ENCODE results near the gene SLC27A6.

Gene SLC27A6

DNA sequence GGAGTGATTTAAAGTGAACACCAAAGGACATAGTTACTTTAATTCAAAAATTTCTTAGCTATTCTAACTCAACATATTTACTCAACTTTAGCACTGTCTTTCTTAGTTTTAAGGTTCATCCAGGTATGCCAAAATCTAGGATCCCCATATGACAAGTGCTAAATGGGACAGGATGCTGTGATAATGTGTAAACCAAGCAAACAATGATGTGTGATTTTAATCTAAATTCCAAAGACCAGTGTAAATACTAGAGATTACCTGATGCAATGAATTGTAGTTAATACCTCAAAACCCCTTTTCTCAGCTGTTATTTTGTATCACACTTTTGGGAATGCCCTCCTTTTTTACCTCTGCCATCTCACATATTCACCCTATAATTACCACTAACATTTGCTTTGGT is 102.5 kb downstream of the SLC27A6 start:
- H3K27ac Mint-ChIP-seq, result no peak overlapping the region
- no peaks in the 10 kb centered on the region for H3K4me1 Mint-ChIP-seq (ENCODE audit: low read depth)

DNA sequence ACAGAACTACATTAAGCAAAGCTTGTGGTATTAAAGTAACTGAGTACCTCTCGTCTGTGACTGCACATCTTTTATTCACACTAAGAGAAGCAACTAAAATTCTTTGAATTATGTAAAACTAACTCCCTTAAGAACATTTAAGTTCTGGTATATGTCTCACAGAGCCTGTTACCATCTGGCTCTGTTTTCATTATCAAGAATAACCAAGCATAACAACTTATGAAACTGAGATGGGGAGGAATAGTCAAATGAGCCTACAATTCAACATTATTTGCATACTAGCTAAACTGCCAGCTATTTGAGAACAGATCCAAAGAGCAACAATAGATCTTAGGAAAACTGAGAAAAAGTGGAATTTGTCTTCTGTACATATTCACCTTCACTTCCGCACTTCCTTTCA is 104.0 kb downstream of the SLC27A6 start:
- no peaks in the 10 kb centered on the region for H3K4me1 Mint-ChIP-seq (ENCODE audit: low read depth)
- H3K27ac Mint-ChIP-seq, result no peak overlapping the region

More for the DNA sequence above, 102.5 kb downstream of the SLC27A6 start:
- no peak overlapping the region for H3K4me3 Mint-ChIP-seq
- H3K9me3 Mint-ChIP-seq, result no peaks in the 10 kb centered on the region
- no peaks in the 10 kb centered on the region for H3K36me3 Mint-ChIP-seq (ENCODE audit: low read depth)
- peaks cover 21% of the 10 kb centered on the region for H3K27me3 Mint-ChIP-seq

DNA sequence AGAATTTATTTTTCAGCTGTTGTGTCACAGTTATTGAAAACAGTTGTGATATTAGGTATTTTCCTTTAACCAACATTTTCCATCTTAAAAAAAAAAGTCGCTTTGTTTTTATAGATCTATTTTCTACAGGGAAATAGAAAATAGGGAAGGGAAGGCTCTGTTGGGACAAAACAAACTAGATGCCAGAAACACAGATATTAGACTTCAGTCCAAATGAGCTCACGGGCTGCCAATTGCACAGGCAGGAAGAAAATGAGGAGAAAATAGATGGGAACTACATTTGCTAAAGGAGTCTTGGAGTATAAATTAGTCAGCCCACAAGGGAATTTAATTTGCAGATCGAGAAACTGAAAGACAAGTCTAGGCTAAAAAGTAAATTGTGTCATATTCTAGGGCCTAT is 107.8 kb downstream of the SLC27A6 start:
- Mint-ChIP-seq H3K9me3 (no peaks in the 10 kb centered on the region), H3K27ac (no peak overlapping the region), H3K36me3 (ENCODE audit: low read depth) (no peaks in the 10 kb centered on the region), H3K27me3 (peaks cover 23% of the 10 kb centered on the region), H3K4me1 (ENCODE audit: low read depth) (no peaks in the 10 kb centered on the region), H3K4me3 (no peak overlapping the region)

More for the DNA sequence above, 104.0 kb downstream of the SLC27A6 start:
- Mint-ChIP-seq H3K4me3 (no peak overlapping the region), H3K36me3 (ENCODE audit: low read depth) (no peaks in the 10 kb centered on the region), H3K27me3 (peaks cover 22% of the 10 kb centered on the region), H3K9me3 (no peaks in the 10 kb centered on the region)

DNA sequence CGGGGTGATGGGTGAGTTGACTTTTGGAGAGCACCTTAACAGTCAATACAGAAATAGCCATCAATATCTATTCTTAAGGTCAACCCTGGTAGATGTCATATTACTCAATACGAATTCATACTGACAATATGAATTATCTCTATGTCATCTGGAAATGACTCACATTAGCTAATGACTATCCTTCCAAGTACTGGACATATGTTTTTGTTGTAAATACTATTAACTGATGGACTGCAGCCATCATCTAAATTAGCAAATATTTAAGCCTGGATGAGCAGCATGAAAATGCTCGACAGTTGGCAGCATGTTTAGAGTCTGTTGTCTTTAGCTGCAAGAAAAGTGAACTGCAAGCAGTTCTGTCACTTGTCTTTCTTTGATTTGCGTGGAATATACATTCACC is 109.6 kb downstream of the SLC27A6 start:
- Mint-ChIP-seq H3K4me3 (no peak overlapping the region), H3K4me1 (ENCODE audit: low read depth) (no peaks in the 10 kb centered on the region), H3K9me3 (no peaks in the 10 kb centered on the region), H3K27ac (no peak overlapping the region), H3K27me3 (peaks cover 12% of the 10 kb centered on the region), H3K36me3 (ENCODE audit: low read depth) (no peaks in the 10 kb centered on the region)

DNA sequence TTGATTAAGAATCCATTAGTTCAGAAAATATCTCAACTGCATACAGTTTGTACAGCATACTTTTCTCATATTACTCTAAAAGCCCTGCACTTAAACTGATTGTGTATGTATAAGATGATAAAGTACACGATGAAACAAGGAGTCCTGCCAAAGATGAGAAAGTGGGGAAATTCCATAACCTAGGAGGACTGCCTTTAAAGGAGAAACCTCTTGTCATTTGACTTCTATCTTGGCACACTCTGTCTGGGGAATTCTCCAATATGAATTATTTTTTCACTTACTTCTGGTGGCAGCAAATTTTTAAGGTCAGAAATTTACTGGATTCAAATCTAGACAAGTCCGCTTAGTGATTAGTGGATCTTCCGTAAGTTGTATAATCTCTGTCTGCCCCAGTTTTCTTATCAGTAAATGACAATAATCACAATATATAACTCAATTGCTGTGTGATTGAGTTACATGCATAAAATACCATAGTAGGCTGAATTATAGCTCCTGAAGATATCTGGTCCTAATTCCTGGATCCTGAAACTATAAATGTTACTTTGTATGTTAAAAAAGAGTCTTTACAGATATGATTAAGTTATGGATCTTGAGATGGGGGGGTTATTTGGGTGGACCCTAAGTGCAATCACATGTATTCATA is 112.3 kb downstream of the SLC27A6 start:
- H3K36me3 Mint-ChIP-seq (ENCODE audit: low read depth), result no peaks in the 10 kb centered on the region
- H3K27me3 Mint-ChIP-seq, result peaks cover 13% of the 10 kb centered on the region
- H3K4me1 Mint-ChIP-seq (ENCODE audit: low read depth), result no peaks in the 10 kb centered on the region
- no peak overlapping the region for H3K4me3 Mint-ChIP-seq
- no peak overlapping the region for H3K27ac Mint-ChIP-seq
- no peaks in the 10 kb centered on the region for H3K9me3 Mint-ChIP-seq

DNA sequence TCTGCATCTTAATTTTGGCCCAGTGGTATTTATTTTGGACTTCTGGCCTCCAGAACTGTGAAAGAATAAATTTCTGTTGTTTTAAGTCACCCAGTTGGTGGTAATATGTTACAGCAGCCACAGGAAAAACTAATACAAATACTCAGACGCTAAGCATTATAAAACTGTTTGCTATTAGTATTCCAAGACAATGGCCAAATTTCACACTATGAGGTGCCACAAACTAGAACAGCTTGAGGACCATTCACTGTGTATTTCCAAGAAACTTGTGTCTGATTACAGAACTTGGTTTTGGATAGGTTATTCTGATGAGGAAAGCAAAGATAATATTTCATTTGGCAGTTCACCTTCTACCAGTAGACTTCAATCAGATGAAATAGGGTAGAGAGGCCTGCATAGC is 113.0 kb downstream of the SLC27A6 start:
- Mint-ChIP-seq H3K4me3 (no peak overlapping the region), H3K27ac (no peak overlapping the region), H3K9me3 (no peaks in the 10 kb centered on the region), H3K4me1 (ENCODE audit: low read depth) (no peaks in the 10 kb centered on the region), H3K36me3 (ENCODE audit: low read depth) (no peaks in the 10 kb centered on the region), H3K27me3 (peaks cover 17% of the 10 kb centered on the region)

DNA sequence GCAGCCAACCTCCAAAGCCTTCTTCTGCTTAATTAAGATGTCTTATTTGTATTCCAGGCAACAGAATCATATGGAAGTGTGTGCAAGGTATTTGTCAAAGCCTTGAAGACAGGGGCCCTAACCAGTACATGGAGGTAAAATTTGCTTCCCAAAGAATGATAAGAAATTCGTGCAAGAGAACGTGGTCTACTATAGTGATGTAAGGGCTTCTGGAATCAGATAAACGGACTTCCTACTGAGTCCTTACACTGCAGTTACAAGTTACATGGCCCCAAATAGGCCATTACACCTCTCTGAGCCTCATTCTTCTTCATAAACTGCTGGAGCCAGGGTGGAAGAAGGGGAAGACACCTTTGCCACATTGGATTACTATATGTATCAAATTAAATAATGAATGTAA is 113.4 kb downstream of the SLC27A6 start:
- Mint-ChIP-seq H3K4me3 (no peak overlapping the region), H3K4me1 (ENCODE audit: low read depth) (no peaks in the 10 kb centered on the region), H3K27ac (no peak overlapping the region), H3K9me3 (no peaks in the 10 kb centered on the region), H3K36me3 (ENCODE audit: low read depth) (no peaks in the 10 kb centered on the region), H3K27me3 (peaks cover 21% of the 10 kb centered on the region)

DNA sequence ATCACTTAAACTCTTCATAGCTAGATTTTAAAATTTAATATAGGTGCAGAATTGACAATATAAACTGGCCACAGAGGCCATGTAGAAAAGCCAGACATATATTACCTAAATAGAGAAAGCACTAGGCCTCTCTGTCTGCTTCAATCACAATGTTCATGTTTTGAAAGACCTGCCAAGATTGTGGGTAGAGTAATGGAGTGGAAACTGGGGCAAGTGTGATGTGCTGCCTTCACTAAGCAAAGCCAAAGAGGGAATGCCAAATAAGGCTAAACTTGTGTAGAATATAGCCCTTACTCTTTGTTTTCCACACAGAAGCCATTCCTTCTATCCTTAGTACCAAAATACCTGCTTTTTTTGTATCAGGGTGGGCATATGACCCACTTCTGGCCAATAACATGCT is 114.2 kb downstream of the SLC27A6 start:
- Mint-ChIP-seq H3K27me3 (peaks cover 23% of the 10 kb centered on the region), H3K4me3 (no peak overlapping the region), H3K9me3 (no peaks in the 10 kb centered on the region), H3K4me1 (ENCODE audit: low read depth) (no peaks in the 10 kb centered on the region), H3K36me3 (ENCODE audit: low read depth) (no peaks in the 10 kb centered on the region), H3K27ac (no peak overlapping the region)

DNA sequence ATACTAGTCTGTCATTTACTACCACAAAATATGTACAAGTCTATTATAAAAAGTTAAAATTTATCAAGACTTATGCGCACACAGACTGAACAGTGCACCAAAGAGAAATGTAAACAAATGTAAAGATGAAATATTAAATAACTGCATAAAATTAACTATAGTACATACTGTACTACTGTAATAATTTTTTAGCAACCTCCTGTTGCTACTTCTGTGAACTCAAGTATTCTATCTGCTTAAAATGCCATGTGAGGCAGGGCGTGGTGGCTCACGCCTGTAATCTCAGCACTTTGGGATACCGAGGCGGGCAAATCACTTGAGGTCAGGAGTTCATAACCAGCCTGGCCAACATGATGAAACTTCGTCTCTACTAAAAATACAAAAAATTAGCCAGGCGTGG is 115.5 kb downstream of the SLC27A6 start:
- Mint-ChIP-seq H3K9me3 (no peaks in the 10 kb centered on the region), H3K4me1 (ENCODE audit: low read depth) (no peaks in the 10 kb centered on the region), H3K27ac (no peak overlapping the region), H3K27me3 (peaks cover 26% of the 10 kb centered on the region), H3K4me3 (no peak overlapping the region), H3K36me3 (ENCODE audit: low read depth) (no peaks in the 10 kb centered on the region)

DNA sequence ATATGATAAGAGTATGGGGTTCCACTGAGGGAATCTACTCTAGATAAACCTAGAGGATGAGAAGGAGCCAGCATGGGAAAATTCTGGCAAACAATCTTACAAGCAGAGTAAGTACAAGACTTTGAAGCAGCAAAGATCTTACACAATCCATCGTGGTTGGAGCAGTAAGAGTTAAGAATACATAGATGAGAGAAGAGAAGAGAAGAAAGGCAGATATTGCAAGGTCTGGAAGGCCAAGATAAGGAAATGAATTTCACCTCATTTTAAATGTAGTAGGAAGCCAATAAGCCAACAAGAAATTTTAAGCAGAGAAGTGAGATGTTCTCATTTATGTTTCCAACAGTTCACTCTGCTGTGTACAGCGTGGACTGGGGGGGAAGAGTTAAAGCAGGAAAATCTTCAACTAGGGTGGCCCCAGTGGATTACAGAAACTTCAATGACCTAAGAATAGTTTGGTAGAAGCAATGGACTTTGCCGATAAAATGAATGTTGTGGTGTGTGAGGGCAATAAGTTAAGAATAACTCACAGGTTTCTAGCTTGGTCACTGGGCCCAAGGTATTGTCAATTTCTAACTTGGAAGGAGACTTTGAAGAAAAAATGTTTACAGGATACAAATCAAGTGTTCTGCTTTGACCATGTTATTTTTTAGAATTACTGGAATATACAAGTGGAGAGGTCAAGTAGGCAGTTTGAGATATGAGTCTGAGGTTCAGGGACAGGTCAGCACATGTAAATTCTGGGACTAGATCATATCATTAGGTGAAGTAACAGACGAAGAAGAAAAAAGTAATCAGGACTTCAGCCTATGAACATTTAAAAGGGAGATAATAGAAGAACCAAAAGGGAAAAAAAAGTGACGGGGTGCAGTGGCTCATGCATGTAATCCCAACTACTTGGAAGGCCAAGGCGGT is 117.2 kb downstream of the SLC27A6 start:
- no peak overlapping the region for H3K4me3 Mint-ChIP-seq
- no peaks in the 10 kb centered on the region for H3K9me3 Mint-ChIP-seq
- H3K4me1 Mint-ChIP-seq (ENCODE audit: low read depth), result no peaks in the 10 kb centered on the region
- H3K27ac Mint-ChIP-seq, result no peak overlapping the region
- H3K36me3 Mint-ChIP-seq (ENCODE audit: low read depth), result no peaks in the 10 kb centered on the region
- peaks cover 30% of the 10 kb centered on the region for H3K27me3 Mint-ChIP-seq

Data from stimulated activated naive CD8-positive, alpha-beta T cell treated with anti-CD3 and anti-CD28 coated beads, Interleukin-15, Interleukin-2, amounts not matched to agents 100 ng/mL and 50 ng/mL, for 24 hours (primary cell).